GM21390 (cell line): ENCODE data around the gene ETF1.

Experiments used
- ATAC-seq: cut with Tn5 transposase; IDR thresholded peaks from one replicate; pipeline ENCODE4 v1.9.1; 2021; ENCODE audit not compliant: unreplicated experiment

Gene ETF1

GRCh38 chr5:138464388-138465260, 78.4 kb downstream of the ETF1 start:
- ATAC-seq = peak; percentile 74

GRCh38 chr5:138464008-138464387, 79.0 kb downstream of the ETF1 start:
- ATAC-seq = peak; percentile 53

DNA sequence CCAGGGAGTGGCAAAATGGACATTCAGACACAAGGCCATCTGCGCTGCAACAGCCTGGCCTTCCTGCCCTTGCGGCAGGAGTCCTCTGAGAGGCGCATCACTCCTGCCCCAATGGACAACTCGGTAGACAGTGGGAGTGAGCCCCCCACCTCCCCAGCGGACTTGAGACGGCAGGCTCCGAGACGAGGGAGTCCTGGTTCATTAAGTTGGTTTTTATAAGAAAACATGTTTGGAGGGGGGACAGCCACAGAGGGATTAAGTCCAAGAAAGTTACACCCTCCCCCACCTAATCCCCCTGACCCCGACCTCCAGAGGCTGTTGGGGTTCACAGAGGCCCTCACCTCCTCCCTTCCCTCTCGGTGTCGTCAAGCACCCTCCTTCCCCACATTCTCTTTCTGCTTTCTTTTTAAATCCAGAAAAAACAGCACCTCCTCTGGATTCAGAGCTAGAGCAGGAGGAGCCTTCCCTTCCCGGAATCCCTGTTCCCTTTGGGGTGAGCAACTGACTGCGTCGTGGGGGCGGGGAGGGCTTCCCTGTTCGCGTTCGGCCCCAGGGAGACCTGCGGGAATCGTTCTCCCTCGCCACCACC, 79.5 kb downstream of the ETF1 start:
- no peak for ATAC-seq

DNA sequence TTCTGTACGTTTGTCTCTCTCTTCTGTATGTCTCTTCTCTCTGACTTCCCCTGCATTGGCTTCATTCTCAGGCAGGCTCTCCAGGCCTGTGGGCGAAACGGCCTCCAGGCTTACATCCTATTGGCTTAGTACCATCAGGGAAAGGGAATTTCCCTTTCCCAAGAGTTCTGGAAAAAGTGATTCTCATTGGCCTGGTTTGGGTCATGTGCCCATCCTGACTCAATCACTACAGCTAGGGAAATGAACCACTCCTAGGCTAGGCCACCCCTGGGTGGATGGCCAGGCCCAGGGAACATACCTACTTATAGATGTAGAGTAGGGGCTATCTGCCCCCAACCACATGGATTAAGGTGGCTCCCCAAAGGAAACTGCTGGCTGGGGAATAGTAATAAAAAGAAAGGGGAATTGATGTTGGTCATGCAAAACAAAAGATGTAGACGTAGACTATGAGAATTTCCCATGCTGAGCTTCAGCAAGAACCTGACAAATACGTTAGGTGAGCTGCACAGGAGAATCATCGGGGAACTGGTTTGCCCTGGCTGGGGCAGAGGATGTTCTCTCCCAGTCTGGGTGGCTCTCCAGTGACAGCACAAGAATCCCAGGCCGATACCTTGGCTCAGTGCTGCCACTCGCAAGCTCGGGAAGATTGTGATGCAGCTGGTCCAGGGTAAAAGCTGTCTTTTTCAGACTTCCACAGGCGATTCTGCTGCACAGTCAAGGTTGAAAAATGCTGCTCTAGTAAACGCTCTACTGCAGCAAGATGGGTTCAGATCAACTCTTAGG, 81.5 kb downstream of the ETF1 start:
- ATAC-seq = no peak

GRCh38 chr5:138460032-138460693, 82.9 kb downstream of the ETF1 start:
- ATAC-seq = no peak

DNA sequence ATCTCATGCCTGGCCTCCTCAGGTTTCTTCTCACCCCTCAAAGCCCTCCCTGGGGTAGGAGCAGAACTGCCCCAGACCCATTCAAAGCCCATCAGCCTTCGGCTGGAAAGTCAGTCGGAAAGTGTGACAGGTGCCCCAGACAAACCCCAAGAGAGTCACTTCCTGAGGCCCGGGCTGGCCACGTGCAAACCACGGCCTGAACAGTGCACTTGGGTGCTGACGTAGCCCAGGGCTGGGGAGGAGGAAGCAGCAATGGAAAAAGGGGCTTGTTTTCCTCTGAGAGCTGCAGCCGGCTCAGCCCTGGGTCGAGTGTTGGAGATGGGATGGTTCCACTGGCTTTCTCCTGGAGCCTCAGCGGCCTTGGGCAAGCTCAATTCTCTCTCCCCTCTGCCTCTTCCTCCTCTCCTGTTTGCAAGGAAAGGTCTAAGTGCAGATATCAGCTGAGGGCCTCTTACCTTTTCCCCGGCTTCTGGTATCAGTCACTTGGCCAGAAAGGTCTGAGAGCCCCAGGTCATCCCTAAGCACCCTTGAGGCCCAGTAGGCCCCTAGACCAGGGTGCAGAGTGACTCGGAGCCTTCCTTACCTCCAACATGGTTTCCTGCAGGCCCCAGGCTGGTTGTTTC, 83.6 kb downstream of the ETF1 start:
- ATAC-seq = no peak

GRCh38 chr5:138458856-138459255, 84.2 kb downstream of the ETF1 start:
- ATAC-seq = no peak

DNA sequence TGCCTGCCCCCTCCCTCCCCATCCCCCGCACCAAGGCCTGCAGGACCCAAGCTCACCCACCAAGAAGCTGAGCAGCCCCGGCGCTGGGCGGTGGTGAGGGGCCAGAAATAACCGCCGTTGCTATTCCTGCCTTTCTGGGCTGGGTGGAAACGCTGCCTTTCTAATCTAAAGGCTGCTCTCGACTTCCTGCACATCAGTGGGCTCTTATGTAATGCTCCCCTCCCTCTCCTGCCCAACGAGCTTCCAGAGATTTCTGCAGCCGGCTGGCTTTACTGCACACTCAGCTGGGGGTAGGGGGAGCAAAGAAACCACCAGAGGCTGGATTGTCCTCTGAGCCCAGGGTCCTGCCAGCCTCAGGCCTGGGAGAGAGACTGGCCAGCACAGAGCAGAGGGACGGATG, 84.7 kb downstream of the ETF1 start:
- no peak for ATAC-seq

DNA sequence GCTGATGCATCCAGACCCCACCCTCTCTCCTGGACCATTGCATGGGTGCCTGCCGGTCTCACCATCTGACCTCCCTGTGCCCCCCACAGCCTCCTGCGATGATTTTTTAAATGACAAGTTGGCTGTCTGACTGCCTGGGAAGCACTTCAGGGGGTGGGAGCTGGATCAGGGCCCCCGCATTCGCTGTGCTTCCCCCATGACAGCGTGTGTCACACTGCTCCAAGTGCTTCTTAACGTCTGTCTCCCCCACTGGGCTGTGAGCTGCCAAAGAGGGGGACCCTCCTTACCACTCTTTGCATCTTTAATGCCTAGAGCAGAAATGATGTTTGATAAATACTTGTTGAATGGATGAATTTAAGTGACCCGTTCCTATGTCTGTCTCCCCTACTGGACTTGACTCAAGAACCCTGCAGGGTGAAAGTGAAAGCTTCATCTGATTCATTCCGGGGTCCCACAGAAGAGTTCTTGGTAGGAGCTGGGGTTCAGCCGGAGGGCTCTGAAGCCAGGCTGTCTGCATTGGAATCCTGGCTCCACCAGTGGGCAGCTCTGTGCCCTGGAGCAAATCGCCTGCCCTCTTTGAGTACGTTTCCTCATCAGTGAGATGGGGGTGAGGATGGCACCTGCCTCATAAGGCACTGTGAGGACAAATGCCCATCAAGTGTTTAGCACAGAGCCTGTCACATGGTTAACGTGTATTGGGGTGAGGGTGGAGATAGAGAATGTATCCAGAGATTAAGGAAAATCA, 85.3 kb downstream of the ETF1 start:
- no peak for ATAC-seq
